Astrocyte (in vitro differentiated cells and primary cell): ENCODE data around the gene KCNN4.
"Not testable (repeated sequence)": the region's sequence is repeated elsewhere in the genome, so short reads cannot be mapped to it uniquely, and the experiment has no call there.

Experiments used
- CTCF ChIP-seq: IDR thresholded peaks from 2 replicates; pipeline ENCODE4 v1.5.1; 2011; ENCODE audit warnings: low read depth, mild to moderate bottlenecking, inconsistent platforms, low read length, moderate library complexity; ENCODE audit not compliant: insufficient read depth
- EZH2 ChIP-seq: IDR thresholded peaks from 2 replicates; pipeline ENCODE4 v1.6.1; 2012; ENCODE audit warnings: mild to moderate bottlenecking, low read length, inconsistent platforms; ENCODE audit not compliant: insufficient read depth

- TF ChIP-seq CTCF, EZH2: not testable (repeated sequence)
These were observed 43.8 kb upstream of the KCNN4 start for GRCh38 chr19:43824572-43824971.
